ENCODE results near the gene HAS3. TPM values are rescaled to one million over a fixed set of nuclear protein-coding genes. Genes with fewer than 3 reads are reported as not detected.
"Not testable (repeated sequence)": the region's sequence is repeated elsewhere in the genome, so short reads cannot be mapped to it uniquely, and the experiment has no call there.

The HAS3 gene, protein sequence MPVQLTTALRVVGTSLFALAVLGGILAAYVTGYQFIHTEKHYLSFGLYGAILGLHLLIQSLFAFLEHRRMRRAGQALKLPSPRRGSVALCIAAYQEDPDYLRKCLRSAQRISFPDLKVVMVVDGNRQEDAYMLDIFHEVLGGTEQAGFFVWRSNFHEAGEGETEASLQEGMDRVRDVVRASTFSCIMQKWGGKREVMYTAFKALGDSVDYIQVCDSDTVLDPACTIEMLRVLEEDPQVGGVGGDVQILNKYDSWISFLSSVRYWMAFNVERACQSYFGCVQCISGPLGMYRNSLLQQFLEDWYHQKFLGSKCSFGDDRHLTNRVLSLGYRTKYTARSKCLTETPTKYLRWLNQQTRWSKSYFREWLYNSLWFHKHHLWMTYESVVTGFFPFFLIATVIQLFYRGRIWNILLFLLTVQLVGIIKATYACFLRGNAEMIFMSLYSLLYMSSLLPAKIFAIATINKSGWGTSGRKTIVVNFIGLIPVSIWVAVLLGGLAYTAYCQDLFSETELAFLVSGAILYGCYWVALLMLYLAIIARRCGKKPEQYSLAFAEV
- total RNA-seq (0.58 TPM), polyA plus RNA-seq (ENCODE audit: insufficient read depth in 1 of 8, insufficient read length in 8 of 8, low replicate concordance in 1 of 8) (1 to 10 TPM; 1.3 to 6.6 (median 2.1) TPM)
- long read RNA-seq, donor 1: 0 reads
- long read RNA-seq, donor 2: 0 reads
- long read RNA-seq, donor 3, partial matches to known transcripts: 0 of 1 reads
- long read RNA-seq, donor 3, other reads (novel, unspliced or antisense): 0 of 1 reads
- long read RNA-seq, donor 4: 0 reads
- long read RNA-seq, donor 5: 0 reads
- long read RNA-seq, donor 6, partial matches to known transcripts: 0 of 1 reads
- long read RNA-seq, donor 6, other reads (novel, unspliced or antisense): 0 of 1 reads
- long read RNA-seq, donor 7, full-length matches to known transcripts: 1 of 1 reads
- long read RNA-seq, donor 7, partial matches to known transcripts: 0 of 1 reads
- long read RNA-seq, donor 7, other reads (novel, unspliced or antisense): 0 of 1 reads
- long read RNA-seq, donor 8: 0 reads
- long read RNA-seq, donor 9: 0 reads
- long read RNA-seq, donor 10: 0 reads
- long read RNA-seq, donor 11: 0 reads

DNA sequence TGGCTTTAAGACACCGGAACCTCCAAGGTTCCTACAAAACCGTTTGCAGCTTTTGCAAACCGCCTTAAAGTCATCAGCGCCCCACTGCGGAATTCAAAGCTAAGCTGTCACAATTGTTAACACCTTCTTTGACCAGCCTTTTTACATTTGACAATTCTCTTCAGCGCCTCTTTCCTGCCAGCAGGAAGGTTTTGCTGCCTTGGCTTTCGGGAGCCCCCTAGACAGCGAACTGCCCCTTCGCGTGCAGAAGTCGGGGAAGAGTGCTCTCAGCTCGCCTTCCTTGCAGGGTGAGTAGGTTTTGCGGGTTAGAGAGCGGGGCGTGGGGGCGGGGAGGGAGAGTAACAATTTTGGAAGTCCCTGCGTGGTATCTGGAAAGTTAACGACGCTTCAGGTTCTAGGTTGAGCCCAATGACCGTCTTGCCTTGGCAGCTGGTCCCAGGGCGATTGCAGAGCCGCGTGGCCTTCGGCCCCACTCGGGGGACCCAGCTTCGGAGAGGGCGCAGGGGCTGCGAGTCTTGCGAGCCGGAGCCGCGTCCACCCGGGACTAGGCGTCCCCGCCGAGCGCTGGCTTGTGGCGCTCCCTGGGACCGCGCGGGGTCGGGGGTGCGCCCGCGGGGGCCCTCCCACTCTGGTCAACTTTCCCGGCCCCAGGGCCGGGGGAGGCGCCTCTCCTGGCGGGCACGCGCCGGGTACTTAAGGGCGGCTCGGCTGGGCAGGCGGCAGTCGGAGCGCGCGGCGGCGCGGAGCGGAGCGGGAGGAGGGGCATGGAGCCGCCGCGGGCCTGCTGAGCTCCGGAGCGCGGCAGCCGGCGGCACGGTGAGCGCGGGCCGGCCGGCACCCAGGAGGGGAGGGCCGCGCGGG, at the start of gene HAS3:
Gene HAS3 (plus strand): TSS at position 153 of the 861 bp plus-strand sequence. CDS start 3,743 bp downstream, outside the sequence.
- Histone ChIP-seq H3K4me3 (ENCODE audit: low read length) (peak within 1 kb of the TSS; percentile 35), H3K4me1 (ENCODE audit: control insufficient read depth, insufficient read depth, low read length) (peaks cover 23% of the 10 kb centered on the region), H3K36me3 (ENCODE audit: control insufficient read depth, insufficient read depth, low read length) (peaks cover 10% of the 10 kb centered on the region), H3K27me3 (ENCODE audit: control insufficient read depth, insufficient read depth, low read length) (peaks cover 70% of the 10 kb centered on the region), H3K27ac (ENCODE audit: low read length) (no peak within 1 kb of the TSS), H3K9me3 (replicated peaks; ENCODE audit: control insufficient read depth, low read depth, low read length) (no peaks in the 10 kb centered on the region)
- DNase-seq: peak; percentile 54
- WGBS (ENCODE audit: insufficient coverage): under 1% methylated on average over 73 of the region's 80 CpGs

- no CpG with 5 or more reads among the region's 1 CpG for WGBS (ENCODE audit: insufficient coverage)
- Histone ChIP-seq H3K4me3 (ENCODE audit: low read length) (no peak overlapping the region), H3K27me3 (ENCODE audit: control insufficient read depth, insufficient read depth, low read length) (no peaks in the 10 kb centered on the region), H3K36me3 (ENCODE audit: control insufficient read depth, insufficient read depth, low read length) (no peaks in the 10 kb centered on the region), H3K9me3 (replicated peaks; ENCODE audit: control insufficient read depth, low read depth, low read length) (no peaks in the 10 kb centered on the region), H3K4me1 (ENCODE audit: control insufficient read depth, insufficient read depth, low read length) (no peaks in the 10 kb centered on the region), H3K27ac (ENCODE audit: low read length) (no peak overlapping the region)
- DNase-seq: no peak
Observed at GRCh38 chr16:69055980-69056379, 49.5 kb upstream of the HAS3 start.

GRCh38 chr16:69056421-69056820, 49.0 kb upstream of the HAS3 start:
- Histone ChIP-seq H3K27me3 (ENCODE audit: control insufficient read depth, insufficient read depth, low read length) (no peaks in the 10 kb centered on the region), H3K36me3 (ENCODE audit: control insufficient read depth, insufficient read depth, low read length) (no peaks in the 10 kb centered on the region), H3K4me3 (ENCODE audit: low read length) (no peak overlapping the region), H3K4me1 (ENCODE audit: control insufficient read depth, insufficient read depth, low read length) (no peaks in the 10 kb centered on the region), H3K27ac (ENCODE audit: low read length) (no peak overlapping the region), H3K9me3 (replicated peaks; ENCODE audit: control insufficient read depth, low read depth, low read length) (no peaks in the 10 kb centered on the region)
- DNase-seq: no peak
- no CpG with 5 or more reads among the region's 3 CpGs for WGBS (ENCODE audit: insufficient coverage)

DNA sequence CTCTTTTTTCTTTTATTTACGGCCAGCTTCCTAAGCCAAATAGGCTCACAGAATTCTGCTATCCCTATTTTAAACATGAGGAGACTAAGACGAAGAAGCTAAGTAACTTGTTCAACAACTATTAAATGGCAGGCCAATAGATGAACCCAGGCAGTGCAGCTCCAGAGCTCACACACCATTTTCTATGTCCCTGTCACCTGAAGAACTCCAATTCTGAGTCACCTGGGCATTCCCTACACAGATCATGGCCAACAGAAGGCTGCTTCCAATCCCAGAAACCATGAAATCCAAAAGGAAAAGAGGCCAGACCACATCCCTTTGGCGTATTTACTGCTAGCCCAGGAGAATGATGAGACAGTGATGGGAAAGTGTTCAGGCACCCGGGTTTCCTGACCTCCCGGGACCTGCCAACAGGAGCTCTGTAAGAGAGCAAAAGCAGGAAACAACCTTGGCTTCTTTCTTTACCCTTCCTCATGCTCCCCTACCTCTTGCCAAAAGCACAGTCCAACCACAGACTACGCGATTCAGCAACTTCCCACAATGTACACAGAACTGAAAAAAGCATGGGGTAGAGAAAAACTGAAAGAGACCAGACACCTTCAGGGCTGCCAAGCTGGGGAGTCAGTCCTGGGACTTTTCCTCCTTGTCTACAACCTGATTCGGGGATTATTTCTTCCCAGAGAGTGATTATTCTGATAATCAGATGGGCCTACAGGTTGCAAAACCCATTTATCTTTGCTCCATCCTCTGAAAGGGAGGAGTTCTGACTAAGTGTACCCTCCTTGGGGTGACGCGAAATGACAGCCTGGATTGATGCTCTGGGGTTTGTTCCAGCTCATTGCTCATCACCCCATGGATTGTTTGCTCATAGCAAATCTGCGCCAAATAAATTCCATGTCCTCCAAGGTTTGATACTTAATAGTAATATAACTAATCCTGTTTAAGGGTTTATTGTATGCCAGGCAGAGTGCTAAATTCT, 47.8 kb upstream of the HAS3 start:
- WGBS (ENCODE audit: insufficient coverage): 8% methylated on average over 2 of the region's 11 CpGs
- no peak overlapping the region for H3K27ac ChIP-seq (ENCODE audit: low read length)
- no peaks in the 10 kb centered on the region for H3K4me1 ChIP-seq (ENCODE audit: control insufficient read depth, insufficient read depth, low read length)
- H3K36me3 ChIP-seq (ENCODE audit: control insufficient read depth, insufficient read depth, low read length): no peaks in the 10 kb centered on the region
- no peak overlapping the region for H3K4me3 ChIP-seq (ENCODE audit: low read length)
- no peaks in the 10 kb centered on the region for H3K27me3 ChIP-seq (ENCODE audit: control insufficient read depth, insufficient read depth, low read length)
- no peaks in the 10 kb centered on the region for H3K9me3 ChIP-seq (replicated peaks; ENCODE audit: control insufficient read depth, low read depth, low read length)
- DNase-seq: peak; percentile 30

- DNase-seq; H3K4me1 ChIP-seq (ENCODE audit: control insufficient read depth, insufficient read depth, low read length); H3K9me3 ChIP-seq (replicated peaks; ENCODE audit: control insufficient read depth, low read depth, low read length); H3K36me3 ChIP-seq (ENCODE audit: control insufficient read depth, insufficient read depth, low read length); H3K27ac ChIP-seq (ENCODE audit: low read length); H3K27me3 ChIP-seq (ENCODE audit: control insufficient read depth, insufficient read depth, low read length); H3K4me3 ChIP-seq (ENCODE audit: low read length): not testable (repeated sequence)
- WGBS (ENCODE audit: insufficient coverage): 94% methylated on average over 3 of the region's 8 CpGs
Observed at GRCh38 chr16:69063491-69063890, 42.0 kb upstream of the HAS3 start.

- Histone ChIP-seq H3K27ac (ENCODE audit: low read length) (no peak overlapping the region), H3K9me3 (replicated peaks; ENCODE audit: control insufficient read depth, low read depth, low read length) (no peaks in the 10 kb centered on the region), H3K4me1 (ENCODE audit: control insufficient read depth, insufficient read depth, low read length) (peaks cover 4% of the 10 kb centered on the region), H3K4me3 (ENCODE audit: low read length) (no peak overlapping the region), H3K36me3 (ENCODE audit: control insufficient read depth, insufficient read depth, low read length) (no peaks in the 10 kb centered on the region), H3K27me3 (ENCODE audit: control insufficient read depth, insufficient read depth, low read length) (no peaks in the 10 kb centered on the region)
- no CpG with 5 or more reads among the region's 2 CpGs for WGBS (ENCODE audit: insufficient coverage)
- DNase-seq: no peak
Observed at GRCh38 chr16:69064124-69064763, 41.2 kb upstream of the HAS3 start.

GRCh38 chr16:69064764-69065313, 40.6 kb upstream of the HAS3 start:
- Histone ChIP-seq H3K27me3 (ENCODE audit: control insufficient read depth, insufficient read depth, low read length) (no peaks in the 10 kb centered on the region), H3K4me1 (ENCODE audit: control insufficient read depth, insufficient read depth, low read length) (peaks cover 4% of the 10 kb centered on the region), H3K27ac (ENCODE audit: low read length) (no peak overlapping the region), H3K36me3 (ENCODE audit: control insufficient read depth, insufficient read depth, low read length) (no peaks in the 10 kb centered on the region), H3K9me3 (replicated peaks; ENCODE audit: control insufficient read depth, low read depth, low read length) (no peaks in the 10 kb centered on the region), H3K4me3 (ENCODE audit: low read length) (no peak overlapping the region)
- no peak for DNase-seq
- 48% methylated on average over 3 of the region's 6 CpGs for WGBS (ENCODE audit: insufficient coverage)

- H3K36me3 ChIP-seq (ENCODE audit: control insufficient read depth, insufficient read depth, low read length): no peaks in the 10 kb centered on the region
- whole genome bisulfite sequencing (ENCODE audit: insufficient coverage): 100% methylated on average over 1 of the region's 5 CpGs
- DNase-seq: no peak
Observed at GRCh38 chr16:69069504-69069903, 35.9 kb upstream of the HAS3 start.

More at GRCh38 chr16:69069504-69069903, 35.9 kb upstream of the HAS3 start:
- Histone ChIP-seq H3K27ac (ENCODE audit: low read length) (no peak overlapping the region), H3K9me3 (replicated peaks; ENCODE audit: control insufficient read depth, low read depth, low read length) (no peaks in the 10 kb centered on the region), H3K4me1 (ENCODE audit: control insufficient read depth, insufficient read depth, low read length) (peaks cover 5% of the 10 kb centered on the region), H3K4me3 (ENCODE audit: low read length) (no peak overlapping the region), H3K27me3 (ENCODE audit: control insufficient read depth, insufficient read depth, low read length) (no peaks in the 10 kb centered on the region)

All from muscle of leg (tissue), 16 donors.